Urothelium cell line (cell line): ENCODE measurements around the gene CMC1.

Source experiments
- DNase-seq: peaks from one replicate; pipeline ENCODE4 v3.0.0; 2011; ENCODE audit warnings: low spot score, mixed read lengths
- FAIRE-seq: peaks from 2 replicates; lab custom pipeline; 2011; peaks lifted over from hg19 to GRCh38; lab: Jason Lieb, UNC

The CMC1 gene

DNA sequence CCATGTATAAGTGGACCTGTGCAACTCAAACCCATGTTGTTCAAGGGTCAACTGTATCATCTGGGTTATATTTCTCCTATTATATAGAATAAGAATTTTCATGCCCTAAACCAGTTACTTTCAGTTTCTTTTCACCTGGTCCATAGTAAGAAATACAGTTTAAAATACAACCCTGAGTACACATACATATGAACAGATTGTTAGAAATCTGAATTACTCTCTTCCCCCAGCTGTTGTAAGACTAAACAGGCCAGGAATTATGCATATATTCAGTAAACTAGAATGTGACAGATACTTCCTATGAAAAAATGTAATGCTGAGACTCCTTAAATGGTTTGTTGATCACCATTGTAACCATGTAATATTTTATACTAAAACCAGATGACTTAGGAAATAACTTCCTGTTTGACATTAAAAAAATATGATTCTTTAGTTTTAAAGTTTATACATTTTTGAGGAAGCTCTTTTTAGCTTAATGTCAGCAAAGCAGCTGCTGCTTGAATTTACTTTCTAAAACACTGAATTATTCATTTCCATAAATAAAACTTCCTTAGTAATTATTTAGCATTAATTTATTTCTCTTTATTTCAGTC lies 54.6 kb downstream of the CMC1 start:
- no peak for DNase-seq
- FAIRE-seq, result no peak

DNA sequence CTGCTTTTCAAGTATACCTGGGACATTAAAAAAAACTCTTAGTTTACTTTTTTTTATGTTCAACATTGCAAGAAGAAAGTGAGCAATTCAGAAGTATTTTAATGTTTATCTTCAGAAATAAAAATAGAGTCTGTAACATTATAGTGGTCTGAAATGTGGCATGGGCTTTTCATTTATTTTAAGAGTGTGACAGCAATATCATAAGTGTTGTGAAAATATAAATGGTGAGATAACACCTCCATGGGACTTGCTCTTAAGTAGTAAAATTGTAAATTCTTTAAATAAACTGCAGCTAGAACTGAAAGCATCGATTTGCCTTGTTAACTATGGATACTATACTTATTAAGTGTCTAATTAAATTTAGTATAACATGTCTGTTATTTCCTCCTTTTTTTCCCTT lies 58.3 kb downstream of the CMC1 start:
- FAIRE-seq (no peak), DNase-seq (no peak)

GRCh38 chr3:28300345-28300962 lies 59.0 kb downstream of the CMC1 start:
- DNase-seq, result no peak
- FAIRE-seq, result no peak

DNA sequence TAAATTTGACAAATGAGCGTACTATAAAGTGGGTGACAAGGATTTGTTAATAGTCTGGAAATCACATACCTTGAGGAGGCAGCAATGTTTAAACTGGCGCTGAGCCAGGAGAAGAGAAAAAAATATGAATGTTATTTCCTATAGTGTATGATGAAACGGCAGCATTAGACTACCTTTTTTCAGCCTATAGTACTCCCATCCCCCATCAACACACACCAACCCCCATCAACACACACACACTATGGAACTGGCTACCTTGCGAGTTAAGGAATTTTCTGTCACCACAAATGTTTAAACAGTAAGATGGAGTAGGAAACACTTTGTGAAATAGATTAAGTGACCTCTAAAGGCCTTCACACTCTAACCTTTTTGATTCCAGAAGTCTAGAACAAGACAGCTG lies 60.3 kb downstream of the CMC1 start:
- FAIRE-seq (no peak), DNase-seq (no peak)

DNA sequence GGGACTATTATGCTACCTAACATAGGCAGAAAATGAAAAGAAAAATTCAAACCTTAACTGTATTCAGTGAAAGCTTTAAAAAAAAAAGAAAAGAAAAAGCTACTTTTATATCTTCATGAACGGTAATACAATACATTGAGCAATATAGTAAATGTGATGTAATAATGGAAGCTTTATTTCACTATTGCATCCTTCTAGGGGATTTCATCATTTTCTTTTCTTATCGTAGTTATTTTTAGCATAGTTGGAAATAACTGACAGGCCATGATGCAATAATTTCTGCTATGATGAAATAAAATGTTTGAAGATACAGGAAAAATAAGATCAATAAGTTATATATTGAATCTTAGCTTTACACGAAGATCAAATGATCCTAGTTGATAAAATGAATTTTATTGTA lies 66.8 kb downstream of the CMC1 start:
- DNase-seq (no peak), FAIRE-seq (no peak)

DNA sequence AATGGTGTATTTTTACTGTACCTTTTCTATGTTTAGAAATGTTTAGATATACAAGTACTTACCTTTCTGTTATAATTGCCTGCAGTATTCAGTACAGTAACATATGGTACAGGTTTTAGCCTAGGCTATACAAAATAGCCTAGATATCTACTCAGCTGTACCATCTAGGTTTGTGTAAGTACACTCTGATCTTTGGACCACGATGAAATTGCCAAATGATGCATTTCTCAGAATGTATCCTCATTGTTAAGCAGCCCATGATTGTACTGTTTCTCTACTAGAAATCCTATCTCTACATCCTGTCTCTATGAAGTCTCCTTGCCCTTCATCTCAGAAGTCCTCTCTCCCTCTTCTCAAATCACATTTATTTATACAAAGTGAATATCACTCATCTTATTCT lies 74.3 kb downstream of the CMC1 start:
- FAIRE-seq (no peak), DNase-seq (no peak)

DNA sequence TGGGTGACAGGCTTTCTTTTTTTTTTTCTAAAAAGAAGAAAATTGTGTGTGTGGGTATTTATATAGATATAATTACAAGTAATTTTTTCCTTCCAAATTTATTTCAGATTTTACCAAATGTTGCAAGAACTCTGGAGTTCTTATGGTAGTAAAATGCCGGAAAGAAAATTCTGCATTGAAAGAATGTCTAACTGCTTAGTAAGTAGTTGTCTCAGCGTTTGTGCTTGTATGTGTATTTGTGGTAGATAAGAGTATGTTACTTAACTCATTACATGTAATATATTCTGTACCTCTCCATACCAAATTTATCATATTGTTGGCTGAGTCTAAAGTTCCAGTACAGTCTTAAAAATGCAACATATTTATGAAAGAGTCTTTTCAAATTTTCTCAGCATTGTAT lies 74.8 kb downstream of the CMC1 start:
- DNase-seq (no peak), FAIRE-seq (no peak)

GRCh38 chr3:28317438-28318022 lies 76.1 kb downstream of the CMC1 start:
- peak; percentile 48 for DNase-seq
- no peak for FAIRE-seq

DNA sequence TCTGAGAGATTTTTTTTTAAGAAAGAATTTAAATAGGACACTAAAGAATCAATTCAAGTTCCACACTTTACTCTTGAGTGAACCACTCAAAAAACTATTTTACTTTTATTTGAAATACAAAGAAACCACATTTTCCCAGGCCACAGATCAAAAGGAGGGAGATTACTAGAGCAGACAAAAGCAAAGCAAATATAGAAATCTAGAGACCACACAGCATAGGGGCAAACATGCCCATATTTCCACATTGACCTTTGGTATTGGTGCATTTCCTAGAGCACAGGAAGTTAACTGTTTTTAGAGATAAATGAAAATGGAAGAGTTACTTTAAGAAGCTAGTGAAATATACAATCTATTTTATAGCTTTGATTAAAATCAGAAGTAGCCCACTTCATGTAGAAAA lies 79.6 kb downstream of the CMC1 start:
- no peak for DNase-seq
- FAIRE-seq, result no peak

DNA sequence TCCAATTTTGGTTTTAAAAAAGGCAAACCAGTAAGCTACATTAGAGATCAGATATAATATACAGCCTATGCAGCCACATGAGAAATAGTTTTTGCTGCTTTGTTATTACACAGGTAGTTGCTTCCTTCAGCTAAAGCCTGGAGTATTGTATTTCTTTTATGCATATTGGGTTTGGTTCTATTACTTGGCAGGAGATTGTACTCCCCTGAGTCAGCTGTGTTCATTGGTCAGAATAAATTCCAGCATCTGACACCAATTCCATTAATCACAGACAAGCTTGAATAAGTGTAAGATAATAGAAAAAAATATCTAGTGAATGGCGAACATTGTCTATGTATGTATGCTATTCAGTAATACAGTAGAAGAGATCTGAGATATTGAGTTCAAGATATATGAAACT lies 81.0 kb downstream of the CMC1 start:
- DNase-seq (no peak), FAIRE-seq (no peak)

- no peak for FAIRE-seq
- no peak for DNase-seq
These were observed 85.1 kb downstream of the CMC1 start for GRCh38 chr3:28326458-28326926.

GRCh38 chr3:28328188-28329151 lies 87.1 kb downstream of the CMC1 start:
- no peak for FAIRE-seq
- no peak for DNase-seq

DNA sequence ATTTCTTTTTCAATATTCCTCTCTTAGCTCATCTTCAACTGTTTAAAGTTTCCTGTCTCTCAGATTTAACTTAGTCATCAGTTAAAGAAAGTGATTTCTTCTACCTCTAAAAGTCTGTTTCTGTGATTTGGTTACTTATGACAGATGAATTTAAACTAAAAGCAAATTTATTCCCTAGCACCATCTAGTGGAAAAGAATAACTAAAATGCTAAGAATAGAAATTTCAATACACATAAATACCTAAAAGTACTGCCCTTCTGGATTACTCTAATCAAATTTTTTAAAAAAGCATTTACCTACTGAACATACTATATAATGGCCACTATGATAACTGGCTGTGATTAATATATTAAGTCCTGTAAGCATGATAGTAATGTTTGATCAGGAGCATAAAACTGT lies 93.1 kb downstream of the CMC1 start:
- no peak for FAIRE-seq
- DNase-seq, result no peak

DNA sequence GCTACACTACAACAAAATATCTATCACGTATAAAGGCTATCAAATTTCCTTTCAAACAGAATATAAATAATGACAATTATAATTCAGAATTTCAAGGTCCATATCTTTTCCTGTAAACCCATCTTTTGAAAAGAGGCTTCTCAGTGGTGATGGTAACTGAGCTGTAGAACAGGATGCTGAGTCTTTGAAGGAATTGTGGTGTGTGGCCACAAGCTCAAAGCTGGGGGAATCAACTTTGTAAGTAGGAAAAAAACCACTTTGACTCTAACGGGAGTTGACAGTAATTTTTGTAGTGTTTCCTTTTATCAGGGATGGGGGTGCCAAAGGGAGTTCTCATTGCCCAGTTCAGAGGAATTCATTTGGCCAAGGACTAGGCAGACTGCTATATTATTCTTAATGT lies 93.8 kb downstream of the CMC1 start:
- DNase-seq (no peak), FAIRE-seq (no peak)

GRCh38 chr3:28337230-28337629 lies 95.8 kb downstream of the CMC1 start:
- FAIRE-seq (no peak), DNase-seq (no peak)

DNA sequence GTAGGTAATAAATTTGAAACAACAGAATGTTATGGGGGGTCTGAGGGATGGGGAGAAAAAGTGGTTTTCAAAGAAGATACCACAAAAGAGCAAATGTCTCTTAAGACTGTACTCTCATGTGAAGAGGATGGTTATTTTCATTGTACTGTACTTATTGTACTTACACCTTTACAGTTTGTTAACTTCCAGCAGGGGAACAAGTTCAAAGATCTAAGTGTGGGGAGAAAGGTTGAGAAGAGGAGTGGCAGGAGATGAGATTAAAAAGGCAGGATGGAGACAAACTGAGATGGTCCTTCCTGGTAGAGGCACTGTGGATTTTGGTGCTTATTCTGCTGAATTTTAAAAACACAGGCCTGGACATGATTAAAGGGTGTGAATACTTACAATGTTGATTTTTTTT lies 101.7 kb downstream of the CMC1 start:
- FAIRE-seq (no peak), DNase-seq (no peak)

DNA sequence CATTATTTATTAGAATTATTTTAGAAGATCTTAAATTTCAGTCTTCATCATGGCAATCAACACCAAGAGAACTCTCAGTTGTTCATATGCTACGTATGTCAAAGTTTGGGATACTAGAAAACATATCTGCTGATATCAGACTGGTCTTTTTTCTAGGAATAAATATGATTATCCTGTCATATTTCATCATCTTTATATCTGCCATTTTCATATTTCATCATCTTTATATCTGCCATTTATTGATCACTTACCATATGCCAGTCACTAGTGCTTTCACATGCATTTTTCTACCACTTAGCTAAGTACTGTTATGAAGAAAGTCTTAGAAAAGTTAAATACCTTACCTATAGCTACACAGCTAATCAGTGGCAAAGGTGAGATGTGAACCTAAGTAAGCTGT lies 104.3 kb downstream of the CMC1 start:
- FAIRE-seq (no peak), DNase-seq (no peak)

DNA sequence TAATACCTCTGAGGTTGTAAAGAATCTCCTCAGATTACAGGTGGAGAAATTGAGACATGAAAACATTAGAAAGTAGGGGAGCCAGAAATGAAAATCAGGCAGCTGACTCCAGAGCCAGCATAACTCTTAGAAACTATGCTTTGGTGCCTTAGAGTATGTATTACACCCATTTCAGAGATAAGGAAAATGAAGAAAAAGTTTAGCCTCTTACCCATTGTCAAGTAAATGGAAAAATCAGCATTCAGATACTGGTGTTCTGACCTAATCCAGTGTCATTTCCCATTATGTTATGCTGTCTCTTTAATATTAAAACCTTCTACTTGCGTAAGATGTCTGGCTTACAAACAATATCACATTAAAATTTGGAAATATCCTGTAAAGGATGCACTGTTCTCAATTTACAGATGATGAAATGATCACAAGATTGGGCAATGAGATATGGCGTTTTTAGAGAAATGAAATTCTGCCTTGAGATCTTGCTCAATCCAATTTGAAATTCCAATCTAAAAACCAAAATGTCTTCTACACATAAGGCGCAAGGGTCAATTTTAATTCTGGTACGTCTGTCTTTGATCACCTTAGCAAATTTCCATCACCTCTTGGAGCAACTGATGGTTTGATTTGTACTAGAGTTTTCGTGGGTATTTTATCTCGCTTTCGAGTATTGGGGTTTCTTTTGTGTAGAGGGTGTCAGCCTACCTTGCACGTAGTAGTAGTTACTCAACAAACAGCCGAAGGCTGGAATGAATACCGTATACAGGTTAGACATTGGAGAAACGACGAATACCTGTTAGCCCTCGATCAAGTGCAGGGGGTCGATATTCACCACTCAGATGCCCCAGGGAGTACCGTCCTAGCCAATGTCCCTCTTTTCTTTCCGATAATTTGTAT lies 106.2 kb downstream of the CMC1 start:
- no peak for DNase-seq
- no peak for FAIRE-seq

GRCh38 chr3:28348265-28348628 lies 106.8 kb downstream of the CMC1 start:
- FAIRE-seq (no peak), DNase-seq (no peak)

DNA sequence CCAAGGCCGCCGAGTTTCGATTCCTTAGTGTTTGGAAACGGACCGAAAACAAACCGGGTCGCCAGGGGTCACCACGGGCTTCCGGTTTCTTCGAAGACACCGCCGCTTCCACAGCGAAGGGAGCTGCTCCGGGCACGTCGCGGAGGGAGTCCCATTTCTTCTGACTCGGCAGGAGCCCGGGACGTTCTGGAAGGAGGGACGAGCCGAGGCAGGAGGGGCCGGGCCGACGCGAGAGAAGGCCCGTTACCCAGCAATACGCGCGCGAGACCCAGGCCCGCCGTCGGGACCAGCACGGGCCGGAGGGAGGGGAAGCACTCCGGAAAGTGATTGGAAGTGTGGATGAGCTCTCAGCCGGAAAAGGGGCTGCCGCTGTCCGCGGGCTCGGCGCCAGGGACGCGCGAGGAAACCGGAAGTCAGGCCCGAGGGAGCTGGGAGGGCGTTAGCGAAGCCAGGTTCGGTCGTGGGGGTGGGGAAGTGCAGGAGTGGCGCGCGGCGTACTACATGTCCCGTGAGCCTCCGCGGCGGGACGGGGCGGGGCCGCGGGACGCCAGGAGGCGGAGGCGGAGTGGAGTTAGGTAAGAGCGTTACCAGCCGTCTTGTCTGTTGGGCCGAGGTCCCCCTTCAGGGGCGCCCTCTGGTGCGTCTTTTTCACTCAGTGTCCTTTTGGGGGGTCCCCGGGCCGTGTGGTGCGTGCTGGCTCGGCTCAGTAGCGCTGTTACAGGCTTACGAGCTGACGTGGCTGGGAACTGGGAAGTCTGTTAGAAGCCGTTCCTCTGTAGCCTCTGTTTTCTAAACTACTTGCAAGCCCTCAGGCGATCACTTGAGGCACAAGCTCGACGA lies 107.4 kb downstream of the CMC1 start, which contains the start of the genes AZI2 and ZCWPW2:
Gene AZI2, minus strand, starts transcription at position 196 of the 840 bp plus-strand sequence. CDS start 8,207 bp downstream, outside the sequence.
Gene ZCWPW2, plus strand, starts transcription at position 93 of the 840 bp plus-strand sequence. CDS start 64,348 bp downstream, outside the sequence.
- DNase-seq (peak; percentile 90), FAIRE-seq (peak; percentile 97)
